K562 (cell line): ENCODE data around the gene PTH1R. TPM values are rescaled to one million over a fixed set of nuclear protein-coding genes. Genes with fewer than 3 reads are reported as not detected.

Experiments used
- ATAC-seq: fragments of 200-7000 bp; cut with Tn5 transposase; 3 replicates; pipeline ENCODE4 v1.9.1; 2020; ENCODE audit warnings: moderate library complexity
- BruUV-seq: library from RNA; stranded (reverse); fragments of 400-500 nt; replicated peaks from 2 replicates; lab custom pipeline; 2021; lab: Mats Ljungman, UMichigan
- CTCF ChIA-PET: fragments of 300-600 bp; formaldehyde crosslinking; extraction: SDS; loops from one replicate; lab custom pipeline; 2021; ENCODE audit warnings: low intra/inter-chr PET ratio; lab: Yijun Ruan, JAX
- POLR2A ChIA-PET: fragments of 300-600, 350-650 bp; sonication (Branson Sonifier 250); formaldehyde crosslinking; extraction: SDS; loops from one replicate; lab custom pipeline; 2021; ENCODE audit warnings: antibody characterized with exemption, inconsistent platforms; lab: Yijun Ruan, JAX
- DNase-seq, 4 experiments: peaks; one replicate each; pipeline versions ENCODE4 v3.0.0 to v3.0.0-alpha.2; 2011 to 2018; ENCODE audit warnings: low spot score in 3 of 4, mixed read lengths in 3 of 4; ENCODE audit errors: extremely low read depth in 1 of 4
- FAIRE-seq: peaks from 2 replicates; lab custom pipeline; 2011; peaks lifted over from hg19 to GRCh38; lab: Jason Lieb, UNC
- H2AFZ ChIP-seq: 2 replicates; pipeline ENCODE4 v1.6.0; 2011; ENCODE audit warnings: low read depth, low read length, control low read depth, inconsistent platforms
- H3K27ac ChIP-seq: fragments of 200-600 bp; 3 replicates; pipeline ENCODE4 v1.8.0; 2011; ENCODE audit warnings: low read depth, mild to moderate bottlenecking, control low read depth, inconsistent platforms, low read length, moderate library complexity, mixed read lengths; ENCODE audit errors: extremely low read depth
- H3K27me3 ChIP-seq, 2 experiments: fragments of 300-600 bp in 1 of 2; 2 replicates in 1 of 2; 3 replicates in 1 of 2; pipeline versions ENCODE4 v1.6.0 to v1.8.0; 2011; ENCODE audit warnings: inconsistent platforms in 2 of 2, low read length in 2 of 2, mild to moderate bottlenecking in 1 of 2, mixed read lengths in 1 of 2, moderate library complexity in 1 of 2; ENCODE audit not compliant: control insufficient read depth in 2 of 2, insufficient read depth in 2 of 2
- H3K36me3 ChIP-seq: fragments of 300-600 bp; 3 replicates; pipeline ENCODE4 v1.8.0; 2011; ENCODE audit warnings: mild to moderate bottlenecking, low read length, inconsistent platforms; ENCODE audit not compliant: control insufficient read depth, insufficient read depth
- H3K4me1 ChIP-seq, 2 experiments: fragments of 200-600 bp in 1 of 2; replicated peaks in 1 of 2; 2 replicates in 1 of 2; 3 replicates in 1 of 2; pipeline versions ENCODE4 v1.5.1 to v1.8.0; 2011; ENCODE audit warnings: inconsistent platforms in 2 of 2, low read length in 2 of 2, mild to moderate bottlenecking in 1 of 2, mixed read lengths in 1 of 2, moderate library complexity in 1 of 2; ENCODE audit not compliant: control insufficient read depth in 2 of 2, insufficient read depth in 2 of 2
- H3K4me2 ChIP-seq: 2 replicates; pipeline ENCODE4 v1.6.1; 2011; ENCODE audit warnings: low read length, control low read depth, inconsistent platforms, mixed read lengths; ENCODE audit not compliant: insufficient read depth
- H3K4me3 ChIP-seq: fragments of 200-600 bp; sonication (generic), shearing (Covaris generic); 2 replicates; pipeline ENCODE4 v1.5.1; 2016; ENCODE audit warnings: control low read depth, inconsistent platforms
- H3K79me2 ChIP-seq: fragments of 200-600 bp; 3 replicates; pipeline ENCODE4 v1.8.0; 2011; ENCODE audit warnings: low read length, inconsistent platforms; ENCODE audit not compliant: control insufficient read depth, insufficient read depth
- H3K9ac ChIP-seq, 2 experiments: 2 replicates each; pipeline versions ENCODE4 v1.6.0 to v1.6.1; 2011; ENCODE audit warnings: low read depth in 2 of 2, low read length in 2 of 2, control low read depth in 1 of 2, inconsistent platforms in 1 of 2, mild to moderate bottlenecking in 1 of 2, mixed read lengths in 1 of 2; ENCODE audit not compliant: insufficient read depth in 1 of 2
- H3K9me1 ChIP-seq: one replicate; pipeline ENCODE4 v1.6.0; 2011; ENCODE audit warnings: inconsistent platforms, mild to moderate bottlenecking, low read length, moderate library complexity; ENCODE audit not compliant: control insufficient read depth, insufficient read depth
- H3K9me3 ChIP-seq: replicated peaks from 2 replicates; pipeline ENCODE4 v1.5.1; 2011; ENCODE audit warnings: low read depth, low read length, inconsistent platforms; ENCODE audit not compliant: control insufficient read depth, insufficient read depth
- H4K20me1 ChIP-seq: replicated peaks from 2 replicates; pipeline ENCODE4 v1.6.1; 2011; ENCODE audit warnings: low read length, inconsistent platforms, mixed read lengths; ENCODE audit not compliant: control insufficient read depth, insufficient read depth
- C11orf30 ChIP-seq: fragments of 450-650 bp; IDR thresholded peaks from 2 replicates; pipeline ENCODE4 v1.6.1; 2016; ENCODE audit warnings: low read depth, mild to moderate bottlenecking
- MAFG ChIP-seq: fragments of 450-650 bp; conservative IDR thresholded peaks from 2 replicates; pipeline ENCODE4 v1.6.1; 2016; ENCODE audit warnings: missing genetic modification characterization, missing compliant biosample characterization
- MYBL2 ChIP-seq, 2 experiments: fragments of 450-650 bp in 1 of 2; sonication (generic) in 1 of 2; formaldehyde crosslinking in 1 of 2; IDR thresholded peaks; 2 replicates each; pipeline versions ENCODE4 v1.6.1 to v1.8.1; 2017 to 2022; ENCODE audit warnings: borderline replicate concordance in 1 of 2, inconsistent platforms in 1 of 2, low read depth in 1 of 2, mild to moderate bottlenecking in 1 of 2, missing genetic modification reagents in 1 of 2, moderate library complexity in 1 of 2
- POLR2A ChIP-seq: fragments of 450-650 bp; conservative IDR thresholded peaks from 2 replicates; pipeline ENCODE4 v1.6.1; 2016
- POLR2AphosphoS5 ChIP-seq: IDR thresholded peaks from 2 replicates; pipeline ENCODE4 v1.6.1; 2011; ENCODE audit warnings: mild to moderate bottlenecking, low read depth, low read length, moderate library complexity; ENCODE audit not compliant: control insufficient read depth, insufficient read depth
- ZNF316 ChIP-seq: fragments of 450-650 bp; IDR thresholded peaks from 2 replicates; pipeline ENCODE4 v1.6.1; 2016
- WGBS: fragments of 100-300 bp; shearing (Covaris generic); methylation state at CpG from one replicate; pipeline ENCODE4 v1.1.6; 2016; ENCODE audit warnings: low coverage, mixed read lengths; ENCODE audit not compliant: insufficient coverage; ENCODE audit errors: missing lambda C conversion rate; 5-methylcytosine and 5-hydroxymethylcytosine counted together
- in situ Hi-C: fragments of 300-500 bp; cut with MboI; formaldehyde crosslinking; loops from 4 replicates; pipeline ENCODE4 v1.15.0; 2018; ENCODE audit warnings: inconsistent platforms, mixed read lengths
- intact Hi-C: fragments of 100-400 bp; cut with micrococcal nuclease; formaldehyde crosslinking; loops from 2 replicates; pipeline ENCODE4 v1.14.2; 2022
- polyA plus RNA-seq, 8 experiments: library from polyadenylated mRNA; depleted of rRNA in 4 of 8; stranded (reverse) in 5 of 8; unstranded in 3 of 8; fragments of >200 nt; fragmentation: Nextera tagmentation in 2 of 8; fragmentation: Illumina TruSeq in 1 of 8; extraction: Ambion mirVana in 2 of 8; extraction: Trizol in 1 of 8; gene quantifications; 2 replicates each; pipeline versions ENCODE4 v1.2.1 to v1.2.3, GENCODE V29; 2011 to 2014; ENCODE audit warnings: inconsistent platforms in 1 of 8, missing spikeins in 1 of 8
- total RNA-seq, 7 experiments: library from RNA; depleted of rRNA in 6 of 7; stranded (reverse); fragments of >200 nt in 6 of 7; fragmentation: Illumina TruSeq in 2 of 7; extraction: Trizol in 2 of 7; gene quantifications; 2 replicates each; pipeline versions ENCODE4 v1.2.1 to v1.2.3, GENCODE V29; 2011 to 2021; ENCODE audit warnings: low replicate concordance in 1 of 7
- TF ChIP-seq, protein P1 (sequence below): fragments of 450-650 bp; IDR thresholded peaks from one replicate; pipeline ENCODE4 v1.6.1; 2018; ENCODE audit warnings: mild to moderate bottlenecking, moderate library complexity; ENCODE audit not compliant: partially characterized antibody
- TF ChIP-seq, protein P2 (sequence below): fragments of 450-650 bp; IDR thresholded peaks from 2 replicates; pipeline ENCODE4 v1.7.1; 2018; ENCODE audit warnings: mild to moderate bottlenecking, low read depth; ENCODE audit not compliant: partially characterized antibody

The PTH1R gene
- total and polyA plus RNA-seq, 9 of the 15 experiments (the other 6 are each of a cell fraction or from before 2014, with no cell fraction given) = not detected

DNA sequence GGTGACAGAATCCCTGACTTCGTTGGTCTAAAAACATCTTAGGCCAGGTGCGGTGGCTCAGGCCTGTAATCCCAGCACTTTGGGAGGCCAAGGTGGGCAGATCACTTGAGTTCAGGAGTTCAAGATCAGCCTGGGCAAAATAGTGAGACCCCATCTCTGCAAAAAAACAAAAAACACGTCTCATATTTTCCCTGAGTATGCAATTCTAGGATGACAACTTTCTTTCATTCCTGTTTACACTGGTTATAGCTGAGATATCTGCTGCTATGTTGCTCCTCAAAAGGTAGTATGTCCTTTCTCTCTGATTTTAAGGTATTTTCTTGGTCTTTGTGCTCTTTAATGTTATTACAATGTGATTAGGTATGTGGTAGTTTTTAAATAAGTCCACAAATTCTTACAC, 39.3 kb downstream of the PTH1R start:
- CTCF ChIA-PET = interaction anchor here (0.6 kb wide), 1 partner anchor 873 kb away, joined by 3 read pairs; no protein-coding TSS in a partner anchor
- Histone ChIP-seq H3K4me1 (no peaks in the 10 kb centered on the region; a peak in 1 of 5 replicates), H3K9me1 (no peaks in the 10 kb centered on the region), H4K20me1 (no peaks in the 10 kb centered on the region), H3K27me3 (no peaks in the 10 kb centered on the region), H3K9me3 (no peaks in the 10 kb centered on the region), H2AFZ (no peak overlapping the region), H3K79me2 (no peaks in the 10 kb centered on the region), H3K36me3 (peaks cover 55% of the 10 kb centered on the region), H3K4me2 (no peak overlapping the region), H3K27ac (no peak overlapping the region), H3K9ac (no peak overlapping the region), H3K4me3 (no peak overlapping the region)
- in situ Hi-C loops = no loop called here
- WGBS = 85% methylated on average over 3 of the region's 3 CpGs
- no peak for DNase-seq
- TSS peak; percentile 3 for BruUV-seq
- POLR2A ChIA-PET = interaction anchor here (1.3 kb wide), 1 partner anchor 70 kb away, joined by 6 read pairs; no protein-coding TSS in a partner anchor
- no peak for FAIRE-seq
- ATAC-seq = no peak
- intact Hi-C loops = no loop called here
- TF ChIP-seq MYBL2 (IDR thresholded peaks at IDR 0.05; ENCODE audit: low read depth) = no peak
- no peak for TF ChIP-seq MYBL2 (CRISPR knock-in tag; IDR thresholded peaks at IDR 0.05; ENCODE audit: borderline replicate concordance)
- peak; percentile 18; the same call in 1 of the 2 replicates for TF ChIP-seq POLR2A
- TF ChIP-seq ZNF316 = peak; percentile 69; the same call in 1 of the 2 replicates
- peak; percentile 21; the same call in 1 of the 2 replicates for TF ChIP-seq MAFG (tag)
- TF ChIP-seq C11orf30 = peak; percentile 52; the same call in 1 of the 2 replicates

DNA sequence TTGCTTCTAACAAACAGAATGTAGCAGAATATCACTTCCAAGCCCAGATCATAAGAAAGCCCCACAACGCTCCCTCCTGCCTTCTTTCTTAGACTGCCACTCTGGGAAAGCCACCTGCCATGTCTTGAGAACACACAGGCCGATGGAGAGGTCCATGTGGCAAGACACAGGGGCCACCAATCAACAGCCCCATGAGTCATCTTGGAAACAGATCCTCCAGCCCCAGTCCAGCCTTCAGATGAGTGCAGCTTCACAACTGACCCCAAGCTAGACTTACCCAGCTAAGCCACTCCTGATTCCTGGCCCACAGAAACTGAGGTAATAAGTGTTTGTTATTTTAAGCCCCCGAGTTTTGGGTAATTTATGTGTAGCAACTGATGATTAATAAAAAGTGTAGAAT, 39.7 kb downstream of the PTH1R start:
- no peaks in the 10 kb centered on the region for H3K27me3 ChIP-seq
- no peak for FAIRE-seq
- peaks cover 60% of the 10 kb centered on the region for H3K36me3 ChIP-seq
- WGBS = 92% methylated on average over 3 of the region's 3 CpGs
- no peak overlapping the region for H3K4me2 ChIP-seq
- H3K4me3 ChIP-seq = no peak overlapping the region
- DNase-seq = no peak
- no peak overlapping the region for H2AFZ ChIP-seq
- ChIA-PET POLR2A (interaction anchor here (0.7 to 1.3 kb wide), 2 partner anchors 37 to 70 kb away, joined by 3 to 6 read pairs; no protein-coding TSS in a partner anchor), CTCF (no interaction called here)
- H4K20me1 ChIP-seq = no peaks in the 10 kb centered on the region
- ATAC-seq = 0 out of 3 replicates have a peak, but pooled peaks have one; percentile 39
- BruUV-seq = no TSS peak
- H3K79me2 ChIP-seq = no peaks in the 10 kb centered on the region
- no peak overlapping the region for H3K27ac ChIP-seq
- no peaks in the 10 kb centered on the region; a peak in 1 of 5 replicates for H3K4me1 ChIP-seq
- H3K9me1 ChIP-seq = no peaks in the 10 kb centered on the region
- no peak overlapping the region for H3K9ac ChIP-seq
- intact Hi-C loops = no loop called here
- in situ Hi-C loops = no loop called here
- no peaks in the 10 kb centered on the region for H3K9me3 ChIP-seq
- TF ChIP-seq POLR2AphosphoS5 = peak; percentile 29; the same call in 1 of the 2 replicates
- TF ChIP-seq, protein P1, sequence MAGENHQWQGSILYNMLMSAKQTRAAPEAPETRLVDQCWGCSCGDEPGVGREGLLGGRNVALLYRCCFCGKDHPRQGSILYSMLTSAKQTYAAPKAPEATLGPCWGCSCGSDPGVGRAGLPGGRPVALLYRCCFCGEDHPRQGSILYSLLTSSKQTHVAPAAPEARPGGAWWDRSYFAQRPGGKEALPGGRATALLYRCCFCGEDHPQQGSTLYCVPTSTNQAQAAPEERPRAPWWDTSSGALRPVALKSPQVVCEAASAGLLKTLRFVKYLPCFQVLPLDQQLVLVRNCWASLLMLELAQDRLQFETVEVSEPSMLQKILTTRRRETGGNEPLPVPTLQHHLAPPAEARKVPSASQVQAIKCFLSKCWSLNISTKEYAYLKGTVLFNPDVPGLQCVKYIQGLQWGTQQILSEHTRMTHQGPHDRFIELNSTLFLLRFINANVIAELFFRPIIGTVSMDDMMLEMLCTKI = no peak
- TF ChIP-seq, protein P2, sequence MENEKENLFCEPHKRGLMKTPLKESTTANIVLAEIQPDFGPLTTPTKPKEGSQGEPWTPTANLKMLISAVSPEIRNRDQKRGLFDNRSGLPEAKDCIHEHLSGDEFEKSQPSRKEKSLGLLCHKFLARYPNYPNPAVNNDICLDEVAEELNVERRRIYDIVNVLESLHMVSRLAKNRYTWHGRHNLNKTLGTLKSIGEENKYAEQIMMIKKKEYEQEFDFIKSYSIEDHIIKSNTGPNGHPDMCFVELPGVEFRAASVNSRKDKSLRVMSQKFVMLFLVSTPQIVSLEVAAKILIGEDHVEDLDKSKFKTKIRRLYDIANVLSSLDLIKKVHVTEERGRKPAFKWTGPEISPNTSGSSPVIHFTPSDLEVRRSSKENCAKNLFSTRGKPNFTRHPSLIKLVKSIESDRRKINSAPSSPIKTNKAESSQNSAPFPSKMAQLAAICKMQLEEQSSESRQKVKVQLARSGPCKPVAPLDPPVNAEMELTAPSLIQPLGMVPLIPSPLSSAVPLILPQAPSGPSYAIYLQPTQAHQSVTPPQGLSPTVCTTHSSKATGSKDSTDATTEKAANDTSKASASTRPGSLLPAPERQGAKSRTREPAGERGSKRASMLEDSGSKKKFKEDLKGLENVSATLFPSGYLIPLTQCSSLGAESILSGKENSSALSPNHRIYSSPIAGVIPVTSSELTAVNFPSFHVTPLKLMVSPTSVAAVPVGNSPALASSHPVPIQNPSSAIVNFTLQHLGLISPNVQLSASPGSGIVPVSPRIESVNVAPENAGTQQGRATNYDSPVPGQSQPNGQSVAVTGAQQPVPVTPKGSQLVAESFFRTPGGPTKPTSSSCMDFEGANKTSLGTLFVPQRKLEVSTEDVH = no peak
